T-cell (primary cell): ENCODE results near the gene ACOT11. TPM values are rescaled to one million over a fixed set of nuclear protein-coding genes. Genes with fewer than 3 reads are reported as not detected.

Experiments
- ATAC-seq, 4 experiments: fragments of 200-7000 bp in 3 of 4; fragments of 150-1000 bp in 1 of 4; cut with Tn5 transposase; replicated peaks in 1 of 4; 1 replicate in 3 of 4; 2 replicates in 1 of 4; pipeline ENCODE4 v1.10.0; 2021; ENCODE audit warnings: moderate library complexity in 3 of 4, mild to moderate bottlenecking in 2 of 4, moderate number of reproducible peaks in 1 of 4
- CTCF ChIA-PET, 2 donors: fragments of 300-600 bp; sonication (Branson Sonifier 250); formaldehyde crosslinking; loops; one replicate each; lab custom pipeline; 2022; ENCODE audit warnings: antibody characterized with exemption in 2 of 2; lab: Charles Lee
- POLR2A ChIA-PET, 2 donors: fragments of 300-600 bp; sonication (Branson Sonifier 250); formaldehyde crosslinking; loops; one replicate each; lab custom pipeline; 2022; ENCODE audit warnings: antibody characterized with exemption in 2 of 2; lab: Charles Lee
- DNase-seq, 35 experiments: peaks; one replicate each; pipeline versions ENCODE4 v3.0.0 to v3.0.0-alpha.2; 2013 to 2023
- H3K27ac ChIP-seq: one replicate; pipeline ENCODE4 v1.5.1; 2013; ENCODE audit warnings: low read length
- H3K27me3 ChIP-seq, 2 experiments: replicated peaks in 1 of 2; 1 replicate in 1 of 2; 2 replicates in 1 of 2; pipeline versions ENCODE4 v1.6.1 to v1.7.0; 2013; ENCODE audit warnings: low read length in 1 of 2, mixed read lengths in 1 of 2; ENCODE audit not compliant: control insufficient read depth in 2 of 2, insufficient read depth in 2 of 2; ENCODE audit errors: extremely low read depth in 1 of 2
- H3K36me3 ChIP-seq, 2 donors: 1 replicate in 1 of 2; 2 replicates in 1 of 2; pipeline versions ENCODE4 v1.6.1 to v1.7.0; 2013; ENCODE audit warnings: low read length in 1 of 2; ENCODE audit not compliant: control insufficient read depth in 2 of 2, insufficient read depth in 1 of 2; ENCODE audit errors: extremely low read depth in 1 of 2
- H3K4me1 ChIP-seq, 2 experiments: 1 replicate in 1 of 2; 2 replicates in 1 of 2; pipeline versions ENCODE4 v1.6.1 to v1.7.0; 2013; ENCODE audit warnings: low read length in 2 of 2, mixed read lengths in 1 of 2; ENCODE audit not compliant: insufficient read depth in 2 of 2, control insufficient read depth in 1 of 2; ENCODE audit errors: extremely low read depth in 1 of 2
- H3K4me3 ChIP-seq, 2 donors: 1 replicate in 1 of 2; 2 replicates in 1 of 2; pipeline versions ENCODE4 v1.5.1 to v1.7.0; 2013; ENCODE audit warnings: mild to moderate bottlenecking in 2 of 2, low read length in 1 of 2, moderate library complexity in 1 of 2; ENCODE audit not compliant: control insufficient read depth in 1 of 2; ENCODE audit errors: extremely low read depth in 1 of 2
- H3K9me3 ChIP-seq: 2 replicates; pipeline ENCODE4 v1.7.0; 2013
- H3K27ac Mint-ChIP-seq, 2 donors: one replicate each; pipeline ENCODE4 v1.8.0; 2020 to 2021; ENCODE audit warnings: mild to moderate bottlenecking in 2 of 2, mixed read lengths in 2 of 2
- H3K27me3 Mint-ChIP-seq, 2 donors: one replicate each; pipeline ENCODE4 v1.8.0; 2021 to 2022; ENCODE audit warnings: mixed read lengths in 2 of 2
- H3K36me3 Mint-ChIP-seq: one replicate; pipeline ENCODE4 v1.8.0; 2021; ENCODE audit warnings: mixed read lengths
- H3K4me1 Mint-ChIP-seq, 3 donors: one replicate each; pipeline ENCODE4 v1.8.0; 2020 to 2022; ENCODE audit warnings: mixed read lengths in 3 of 3, mild to moderate bottlenecking in 1 of 3
- H3K4me3 Mint-ChIP-seq, 3 donors: one replicate each; pipeline ENCODE4 v1.8.0; 2020 to 2022; ENCODE audit warnings: mild to moderate bottlenecking in 3 of 3, mixed read lengths in 3 of 3, moderate library complexity in 3 of 3
- H3K9me3 Mint-ChIP-seq, 3 donors: one replicate each; pipeline ENCODE4 v1.8.0; 2020 to 2022; ENCODE audit warnings: mixed read lengths in 3 of 3
- WGBS: methylation state at CpG from one replicate; pipeline ENCODE4 v1.1.5; 2013; ENCODE audit warnings: missing lambda C conversion rate; ENCODE audit not compliant: insufficient coverage; 5-methylcytosine and 5-hydroxymethylcytosine counted together
- total RNA-seq, 35 experiments: library from RNA in 6 of 35; stranded (reverse) in 6 of 35; fragments of 120-200 nt in 1 of 35; gene quantifications; one replicate each; pipeline versions ENCODE4 v1.2.1 to v1.2.4 and lab custom pipeline; 2013 to 2026

ACOT11 gene
- total RNA-seq, 5 donors from 2014 or later (not counting 1 experiment from before 2014, with no cell fraction given), result 0.60 to 1.4 (median 0.93) TPM

GRCh38 chr1:54548389-54549044 lies 489 bp downstream of the ACOT11 start:
- no peaks in the 10 kb centered on the region for H3K9me3 ChIP-seq
- ChIA-PET CTCF (no interaction called here), POLR2A (no interaction called here)
- H3K27ac Mint-ChIP-seq, result no peak overlapping the region
- no peaks in the 10 kb centered on the region for H3K36me3 ChIP-seq
- no peak overlapping the region for H3K27ac ChIP-seq
- no peaks in the 10 kb centered on the region for H3K27me3 Mint-ChIP-seq
- 89% methylated on average over 9 of the region's 13 CpGs for WGBS
- H3K4me1 ChIP-seq, result no peaks in the 10 kb centered on the region
- no peaks in the 10 kb centered on the region for H3K36me3 Mint-ChIP-seq
- H3K27me3 ChIP-seq, result peaks cover 0 to 3% of the 10 kb centered on the region in 2 experiments
- no peaks in the 10 kb centered on the region for H3K9me3 Mint-ChIP-seq
- DNase-seq (no peak), ATAC-seq (no peak)
- H3K4me3 Mint-ChIP-seq, result no peak overlapping the region
- no peaks in the 10 kb centered on the region for H3K4me1 Mint-ChIP-seq
- H3K4me3 ChIP-seq, result no peak overlapping the region

GRCh38 chr1:54549181-54549924 lies 1.3 kb downstream of the ACOT11 start:
- ATAC-seq, result no peak
- Histone ChIP-seq H3K9me3 (no peaks in the 10 kb centered on the region), H3K27ac (no peak overlapping the region), H3K4me3 (no peak overlapping the region), H3K27me3 (peaks cover 0 to 3% of the 10 kb centered on the region in 2 experiments), H3K36me3 (no peaks in the 10 kb centered on the region), H3K4me1 (no peaks in the 10 kb centered on the region)
- ChIA-PET CTCF (no interaction called here), POLR2A (no interaction called here)
- 87% methylated on average over 10 of the region's 13 CpGs for WGBS
- H3K27ac Mint-ChIP-seq, result no peak overlapping the region
- H3K36me3 Mint-ChIP-seq, result no peaks in the 10 kb centered on the region
- no peaks in the 10 kb centered on the region for H3K4me1 Mint-ChIP-seq
- no peak for DNase-seq
- H3K27me3 Mint-ChIP-seq, result no peaks in the 10 kb centered on the region
- H3K9me3 Mint-ChIP-seq, result no peaks in the 10 kb centered on the region
- H3K4me3 Mint-ChIP-seq, result no peak overlapping the region

GRCh38 chr1:54551891-54552290 lies 3.9 kb downstream of the ACOT11 start:
- H3K27me3 ChIP-seq, result peaks cover 0 to 3% of the 10 kb centered on the region in 2 experiments
- ChIA-PET POLR2A (no interaction called here), CTCF (no interaction called here)
- 83% methylated on average over 3 of the region's 3 CpGs for WGBS
- no peaks in the 10 kb centered on the region for H3K9me3 ChIP-seq
- H3K4me3 ChIP-seq, result no peak overlapping the region
- H3K36me3 ChIP-seq, result no peaks in the 10 kb centered on the region
- no peak overlapping the region for H3K27ac ChIP-seq
- no peak overlapping the region for H3K27ac Mint-ChIP-seq
- H3K36me3 Mint-ChIP-seq, result no peaks in the 10 kb centered on the region
- DNase-seq (no peak), ATAC-seq (no peak)
- H3K4me1 Mint-ChIP-seq, result no peaks in the 10 kb centered on the region
- H3K9me3 Mint-ChIP-seq, result peaks cover 0 to 4% (median 3%) of the 10 kb centered on the region in 3 donors
- H3K4me3 Mint-ChIP-seq, result no peak overlapping the region
- H3K27me3 Mint-ChIP-seq, result no peaks in the 10 kb centered on the region
- no peaks in the 10 kb centered on the region for H3K4me1 ChIP-seq

- no peak overlapping the region for H3K27ac Mint-ChIP-seq
- Histone ChIP-seq H3K4me1 (no peaks in the 10 kb centered on the region), H3K27ac (no peak overlapping the region), H3K36me3 (no peaks in the 10 kb centered on the region), H3K27me3 (peaks cover 0 to 4% of the 10 kb centered on the region in 2 experiments), H3K4me3 (no peak overlapping the region), H3K9me3 (no peaks in the 10 kb centered on the region)
- H3K36me3 Mint-ChIP-seq, result no peaks in the 10 kb centered on the region
- no peak overlapping the region for H3K4me3 Mint-ChIP-seq
- WGBS, result 60% methylated on average over 1 of the region's 8 CpGs
- peaks cover 0 to 3% of the 10 kb centered on the region in 2 donors for H3K27me3 Mint-ChIP-seq
- no peaks in the 10 kb centered on the region for H3K4me1 Mint-ChIP-seq
- DNase-seq (no peak), ATAC-seq (no peak)
- ChIA-PET POLR2A (interaction anchor here in 1 of 2 donors (0.6 kb wide), 1 partner anchor 150 kb away, joined by 3 read pairs; no protein-coding TSS in a partner anchor), CTCF (no interaction called here)
- peaks cover 0 to 4% (median 3%) of the 10 kb centered on the region in 3 donors for H3K9me3 Mint-ChIP-seq
Observed at GRCh38 chr1:54553602-54554313, 5.7 kb downstream of the ACOT11 start.

- CTCF ChIA-PET, result no interaction called here
- H3K27ac Mint-ChIP-seq, result no peak overlapping the region
Observed at GRCh38 chr1:54556110-54556509, 8.1 kb downstream of the ACOT11 start.

GRCh38 chr1:54557671-54558355 lies 9.8 kb downstream of the ACOT11 start:
- no peak overlapping the region for H3K4me3 ChIP-seq
- H3K4me1 ChIP-seq, result no peaks in the 10 kb centered on the region
- Mint-ChIP-seq H3K27me3 (peaks cover 2 to 3% of the 10 kb centered on the region in 2 donors), H3K27ac (no peak overlapping the region), H3K9me3 (peaks cover 0 to 4% (median 3%) of the 10 kb centered on the region in 3 donors), H3K4me3 (no peak overlapping the region), H3K36me3 (no peaks in the 10 kb centered on the region), H3K4me1 (no peaks in the 10 kb centered on the region)
- H3K27ac ChIP-seq, result no peak overlapping the region
- POLR2A ChIA-PET, result no interaction called here
- H3K36me3 ChIP-seq, result no peaks in the 10 kb centered on the region
- H3K27me3 ChIP-seq, result peaks cover 0 to 9% of the 10 kb centered on the region in 2 experiments
- ATAC-seq, result no peak
- DNase-seq, result no peak
- WGBS, result no CpG with 5 or more reads among the region's 5 CpGs
- no peaks in the 10 kb centered on the region for H3K9me3 ChIP-seq
- CTCF ChIA-PET, result no interaction called here

More at GRCh38 chr1:54556110-54556509, 8.1 kb downstream of the ACOT11 start:
- POLR2A ChIA-PET, result no interaction called here
- no peak for DNase-seq
- Mint-ChIP-seq H3K4me1 (no peaks in the 10 kb centered on the region), H3K9me3 (peaks cover 0 to 4% (median 3%) of the 10 kb centered on the region in 3 donors), H3K36me3 (no peaks in the 10 kb centered on the region), H3K27me3 (peaks cover 2 to 3% of the 10 kb centered on the region in 2 donors), H3K4me3 (no peak overlapping the region)
- no CpG with 5 or more reads among the region's 1 CpG for WGBS
- H3K27ac ChIP-seq, result no peak overlapping the region
- H3K4me3 ChIP-seq, result no peak overlapping the region
- no peaks in the 10 kb centered on the region for H3K36me3 ChIP-seq
- H3K27me3 ChIP-seq, result peaks cover 0 to 9% of the 10 kb centered on the region in 2 experiments
- no peaks in the 10 kb centered on the region for H3K4me1 ChIP-seq
- no peak for ATAC-seq
- H3K9me3 ChIP-seq, result no peaks in the 10 kb centered on the region
